ENCODE results near the gene ADAMTSL1.
A peak's percentile ranks its signal among the peaks of the same experiment; 100 is the strongest.

Gene ADAMTSL1

DNA sequence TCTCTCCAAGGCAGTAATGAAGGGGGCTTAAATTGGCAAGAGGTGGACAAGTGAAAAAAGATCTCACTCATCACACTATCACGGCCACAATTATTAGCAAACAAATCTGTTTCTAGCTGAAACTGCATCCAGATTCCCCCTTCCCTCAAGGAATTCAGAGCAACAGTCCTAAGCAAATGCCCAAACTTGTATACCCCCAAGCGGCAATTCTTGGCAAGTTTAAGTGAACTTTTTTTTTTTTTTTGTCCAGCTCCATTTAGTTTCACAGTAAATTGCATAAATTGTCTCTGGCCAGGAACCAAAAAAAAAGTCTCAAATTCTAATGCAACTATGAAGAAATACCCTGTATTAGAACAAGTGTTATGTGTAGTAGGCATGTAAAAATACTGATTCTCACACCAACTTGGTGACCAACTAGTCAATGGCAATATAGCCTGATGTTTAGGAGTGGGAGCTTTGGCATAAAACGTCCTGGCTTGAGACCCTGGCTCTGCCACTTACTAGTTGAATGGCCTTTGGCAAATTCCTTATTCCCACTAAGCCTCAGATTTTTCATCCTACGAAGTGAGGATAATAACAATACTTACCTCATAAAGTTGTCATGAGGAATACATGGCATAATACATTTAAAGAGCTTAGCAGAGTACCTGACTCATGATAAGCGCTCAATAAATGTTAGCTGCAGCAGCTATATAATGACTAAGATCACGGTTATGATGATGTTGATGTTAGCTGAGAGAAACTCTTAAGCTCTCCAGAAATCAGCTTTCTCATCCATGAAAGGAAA is 193.2 kb downstream of the ADAMTSL1 start:
- DNase-seq (ENCODE audit: low read depth): peak; percentile 52

DNA sequence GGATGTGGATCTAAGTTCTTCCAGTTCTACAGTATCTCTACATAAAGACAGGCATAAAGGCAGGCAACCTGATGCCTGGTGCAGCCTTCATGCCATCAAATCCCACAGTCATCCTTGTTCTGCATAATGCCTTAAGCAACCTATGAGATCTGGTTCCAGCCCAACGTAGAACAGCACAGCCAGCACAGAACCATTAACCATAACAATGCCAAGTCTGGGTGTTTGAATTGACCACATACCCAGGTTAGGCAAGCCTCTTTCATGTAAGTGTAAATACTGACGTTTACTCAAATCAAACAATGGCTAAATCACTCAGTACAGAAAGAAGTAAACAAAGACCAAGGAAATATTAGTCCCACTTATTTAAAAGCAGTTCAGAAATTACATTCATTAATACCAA is 195.0 kb downstream of the ADAMTSL1 start:
- DNase-seq (ENCODE audit: low read depth): no peak

DNA sequence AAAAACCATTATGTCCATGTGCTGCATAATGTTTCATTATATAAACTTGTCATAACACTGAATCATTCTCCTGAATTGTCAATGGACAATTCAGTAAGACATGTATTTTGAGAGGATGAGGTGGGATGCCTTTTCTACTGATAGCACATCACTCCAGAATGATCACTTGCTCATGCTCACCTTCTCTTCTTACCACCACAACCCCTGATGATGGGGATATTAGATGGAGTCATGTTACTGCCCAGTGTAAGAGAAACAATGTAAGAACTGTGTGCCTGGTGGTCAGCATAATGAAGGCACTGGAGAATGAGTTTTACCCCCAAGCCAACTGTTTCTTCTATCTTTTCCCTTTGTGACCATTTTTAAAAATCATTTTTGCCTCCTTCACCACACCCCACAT is 198.8 kb downstream of the ADAMTSL1 start:
- DNase-seq (ENCODE audit: low read depth): no peak

DNA sequence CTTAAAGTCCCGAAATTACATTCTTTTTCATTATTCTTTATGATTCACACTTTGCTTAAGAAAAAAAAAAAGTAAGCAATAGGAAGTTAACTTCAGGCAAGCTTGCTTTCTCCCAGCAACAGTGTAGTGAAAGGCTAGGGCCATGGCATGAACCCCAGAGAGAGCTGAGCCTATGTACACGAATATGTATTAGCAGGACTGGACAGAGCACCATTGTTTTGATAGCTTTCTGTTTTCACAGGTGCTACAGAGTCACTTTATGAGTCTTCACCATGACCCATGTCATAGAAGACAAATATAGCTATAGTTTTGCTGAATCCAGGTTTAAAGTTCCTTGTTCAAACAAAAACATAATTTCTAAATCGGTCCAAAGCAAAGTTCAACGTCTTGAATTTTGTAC is 199.2 kb downstream of the ADAMTSL1 start:
- DNase-seq (ENCODE audit: low read depth): no peak

DNA sequence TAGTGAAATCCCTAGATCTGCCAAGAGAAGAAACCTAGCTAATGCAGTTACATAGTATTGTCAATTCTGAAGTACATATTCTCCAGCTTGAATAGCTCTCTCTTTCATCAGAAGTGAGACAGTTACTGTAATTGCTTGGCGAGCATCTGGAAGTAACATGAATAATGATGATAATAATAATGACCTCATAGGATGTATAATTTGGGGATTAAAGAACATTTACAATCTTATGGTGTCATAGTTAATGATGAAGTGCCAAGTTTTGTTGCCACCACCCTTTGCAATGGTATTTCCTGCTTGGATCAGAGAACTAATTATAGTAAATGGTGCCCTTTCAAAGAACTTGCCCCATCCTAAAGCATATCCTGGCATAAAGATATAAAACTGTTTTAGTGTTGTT is 201.4 kb downstream of the ADAMTSL1 start:
- peak; percentile 26 for DNase-seq (ENCODE audit: low read depth)

DNA sequence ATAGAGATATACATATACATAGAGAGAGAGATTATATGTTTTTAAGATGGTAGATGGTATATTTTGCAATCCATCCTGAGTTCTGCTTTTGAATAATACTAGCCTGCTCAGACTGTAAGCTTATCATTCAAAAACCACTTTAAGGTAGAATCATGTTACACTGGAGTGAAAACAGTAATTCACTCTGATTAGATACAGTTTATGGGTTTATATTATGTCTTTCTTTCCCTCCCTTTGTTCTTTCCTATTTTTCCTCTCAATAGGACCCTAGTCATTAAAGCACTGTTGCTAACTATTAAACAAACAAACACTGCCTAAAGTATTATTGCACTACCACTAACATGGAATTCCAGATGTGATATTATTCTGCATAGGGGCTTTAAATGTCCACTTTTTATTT is 202.0 kb downstream of the ADAMTSL1 start:
- no peak for DNase-seq (ENCODE audit: low read depth)

DNA sequence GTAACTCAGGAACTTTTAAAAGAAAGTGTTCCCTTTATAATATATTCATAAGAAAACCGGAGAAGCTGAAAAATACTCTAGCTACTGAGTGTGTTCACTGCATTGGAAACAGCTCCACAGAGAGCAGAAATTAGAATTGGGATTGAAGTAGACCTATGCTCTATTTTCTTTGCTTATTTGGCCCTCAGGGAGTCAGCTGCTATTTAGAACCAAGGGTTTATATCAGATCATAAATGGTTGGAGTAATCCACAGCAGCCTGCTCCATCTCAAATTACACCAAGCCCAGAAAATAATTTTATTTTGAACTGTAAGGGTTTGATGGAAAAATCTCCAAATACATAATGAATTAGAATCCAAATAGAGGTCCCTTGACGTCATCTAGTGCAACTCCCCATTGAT is 202.6 kb downstream of the ADAMTSL1 start:
- no peak for DNase-seq (ENCODE audit: low read depth)

DNA sequence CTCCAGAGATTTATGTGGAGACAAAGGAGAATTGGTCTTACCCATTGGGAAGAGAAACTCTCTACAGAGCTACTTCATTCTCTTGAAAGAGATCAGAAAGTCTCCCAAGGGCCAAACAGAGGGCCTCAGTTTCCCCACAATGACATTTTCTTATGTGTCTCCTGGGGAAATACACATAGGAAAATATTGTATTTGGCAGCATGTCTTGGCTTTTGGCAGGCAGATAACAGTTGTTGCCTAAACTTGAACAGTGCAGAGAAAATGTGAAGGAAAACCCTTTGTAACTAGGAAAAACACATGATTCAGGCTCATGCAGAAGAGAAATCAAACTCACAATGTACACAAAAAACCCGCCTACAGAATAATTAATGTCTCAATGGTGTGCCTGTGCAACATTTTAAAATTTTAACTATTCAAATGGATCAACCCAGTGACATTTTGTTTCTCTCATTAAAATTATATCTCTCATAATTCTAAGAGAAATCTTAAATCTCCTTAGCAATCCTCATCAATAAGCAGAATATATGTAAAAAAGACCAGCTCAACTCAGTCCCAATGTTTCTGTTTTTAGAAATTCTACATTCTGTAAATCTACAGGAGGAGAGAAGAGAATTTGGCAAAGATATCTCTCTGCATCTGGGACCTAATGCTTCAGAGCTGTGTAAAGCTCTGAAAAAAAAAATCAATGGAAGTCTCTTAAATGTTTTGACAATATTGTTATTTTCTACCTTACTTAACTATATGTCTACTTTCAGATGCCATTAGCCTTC is 205.1 kb downstream of the ADAMTSL1 start:
- no peak for DNase-seq (ENCODE audit: low read depth)

DNA sequence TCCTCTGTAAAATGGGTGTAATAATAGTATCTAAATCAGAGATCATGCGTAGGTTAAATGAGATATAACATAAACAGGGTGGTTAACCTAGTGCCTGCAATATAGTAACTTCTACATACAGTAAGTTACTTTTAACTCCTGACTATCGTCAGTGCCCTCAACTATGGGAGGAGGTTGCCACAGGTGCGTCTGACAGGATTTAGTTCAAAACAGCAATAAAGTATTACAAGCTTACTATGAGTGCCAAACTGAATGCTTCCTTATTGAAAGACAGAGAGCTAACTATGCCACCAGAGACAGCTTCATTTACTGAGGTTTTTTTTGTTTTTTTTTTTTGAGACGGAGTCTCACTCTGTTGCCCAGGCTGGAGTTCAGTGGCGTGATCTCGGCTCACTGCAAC is 209.0 kb downstream of the ADAMTSL1 start:
- DNase-seq (ENCODE audit: low read depth): no peak

DNA sequence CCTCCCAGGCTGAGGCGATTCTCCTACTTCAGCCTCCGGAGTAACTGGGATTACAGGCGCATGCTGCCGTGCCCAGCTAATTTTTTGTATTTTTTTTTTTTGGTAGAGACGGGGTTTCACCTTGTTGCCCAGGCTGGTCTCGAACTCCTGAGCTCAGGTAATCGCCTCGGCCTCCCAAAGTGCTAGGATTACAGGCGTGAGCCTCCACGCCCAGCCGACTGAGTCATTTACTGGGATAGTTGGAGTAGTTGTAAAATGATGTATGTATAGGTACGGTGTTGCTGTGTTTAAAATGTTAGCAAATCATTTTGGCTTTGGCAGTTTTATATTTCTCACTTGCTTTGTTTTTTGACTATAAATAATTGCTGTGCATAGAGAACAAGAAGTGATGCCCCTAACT is 209.4 kb downstream of the ADAMTSL1 start:
- no peak for DNase-seq (ENCODE audit: low read depth)

DNA sequence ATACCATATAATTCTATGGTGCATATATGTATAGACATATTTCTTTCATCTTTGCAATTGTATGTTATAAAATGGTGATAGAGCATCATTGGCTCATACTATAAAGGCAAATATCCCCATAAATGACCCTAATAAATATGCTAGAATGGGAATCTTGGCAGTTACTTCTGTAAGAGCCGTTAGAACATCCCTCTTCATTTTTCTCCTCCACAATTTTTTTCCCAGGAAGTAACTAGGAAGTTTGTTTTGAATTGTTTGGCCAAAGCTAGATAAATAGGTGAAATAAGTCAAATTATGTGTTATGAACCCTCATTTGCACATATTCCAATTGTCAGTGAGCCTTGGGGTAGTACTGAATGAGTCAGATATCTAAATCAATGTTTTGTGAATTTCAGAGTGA is 209.9 kb downstream of the ADAMTSL1 start:
- DNase-seq (ENCODE audit: low read depth): no peak

DNA sequence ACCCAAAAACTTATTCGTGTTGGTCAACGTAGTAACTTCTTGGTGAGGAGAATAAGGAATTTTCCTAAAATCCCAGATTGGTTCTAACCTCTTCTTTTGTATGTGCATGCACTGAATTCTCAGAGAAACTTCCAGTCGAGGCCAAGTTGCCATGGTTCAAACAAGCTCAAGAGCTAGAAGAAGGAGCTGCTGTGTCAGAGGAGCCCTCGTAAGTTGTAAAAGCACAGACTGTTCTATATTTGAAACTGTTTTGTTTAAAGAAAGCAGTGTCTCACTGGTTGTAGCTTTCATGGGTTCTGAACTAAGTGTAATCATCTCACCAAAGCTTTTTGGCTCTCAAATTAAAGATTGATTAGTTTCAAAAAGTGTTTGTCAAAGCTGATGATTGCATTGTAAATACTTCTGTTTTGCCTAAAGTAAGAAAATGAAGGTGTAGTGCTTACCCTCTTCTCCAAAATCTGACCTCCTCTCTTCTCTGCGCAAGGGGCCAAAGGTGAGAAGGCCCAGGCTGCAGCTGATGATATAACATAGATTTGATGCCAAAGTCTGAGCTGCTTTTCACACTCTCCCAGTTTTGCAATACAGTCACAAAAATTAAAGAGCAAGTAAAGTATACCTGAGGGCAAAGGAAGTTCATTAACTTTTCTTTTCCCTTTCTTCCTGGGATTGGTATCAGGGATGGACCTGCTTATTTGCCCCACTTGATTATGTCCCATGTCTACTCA is 210.8 kb downstream of the ADAMTSL1 start:
- no peak for DNase-seq (ENCODE audit: low read depth)

DNA sequence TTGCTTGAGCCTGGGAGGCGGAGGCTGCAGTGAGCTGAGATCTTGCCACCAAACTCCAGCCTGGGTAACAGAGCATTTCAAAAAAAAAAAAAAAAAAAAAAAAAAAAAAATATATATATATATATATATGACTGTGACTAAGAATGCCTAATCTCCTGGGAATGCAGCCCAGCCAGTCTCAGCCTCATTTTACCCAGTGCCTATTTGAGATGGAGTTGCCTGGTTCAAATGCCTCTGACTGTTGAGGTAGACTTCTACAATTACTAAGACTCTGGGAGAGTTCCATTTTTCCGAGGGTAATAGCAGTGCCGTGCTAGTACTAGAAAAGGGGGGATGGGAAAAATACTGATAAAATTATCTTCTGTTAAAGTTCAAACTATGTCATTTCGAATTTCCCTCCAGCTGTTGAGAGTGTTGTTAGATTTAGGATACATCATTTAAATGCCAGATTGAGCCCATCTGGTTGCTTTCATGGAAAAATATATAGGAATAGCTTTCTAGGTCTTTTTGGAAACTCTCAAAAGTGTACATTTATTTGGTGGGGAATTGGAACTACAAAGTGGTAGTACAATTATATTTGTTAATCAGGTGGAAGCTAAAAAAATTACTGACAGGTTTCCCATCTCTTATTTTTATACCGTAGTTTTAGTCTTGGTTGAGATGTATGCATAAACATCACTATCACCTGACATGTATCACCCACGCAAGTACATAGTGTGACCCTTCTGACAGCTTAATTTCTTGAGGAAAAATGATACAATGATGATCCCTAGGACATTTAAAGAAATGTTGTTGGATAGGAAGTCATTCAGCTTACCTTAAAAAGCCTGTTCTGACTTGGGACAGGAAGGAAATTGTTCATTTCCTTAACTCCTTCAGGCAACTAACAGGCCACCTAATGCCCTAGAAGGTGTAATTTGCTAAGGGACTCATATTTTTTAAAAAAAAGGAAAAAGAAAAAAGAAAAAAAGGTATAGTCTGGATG is 214.9 kb downstream of the ADAMTSL1 start:
- no peak for DNase-seq (ENCODE audit: low read depth)

DNA sequence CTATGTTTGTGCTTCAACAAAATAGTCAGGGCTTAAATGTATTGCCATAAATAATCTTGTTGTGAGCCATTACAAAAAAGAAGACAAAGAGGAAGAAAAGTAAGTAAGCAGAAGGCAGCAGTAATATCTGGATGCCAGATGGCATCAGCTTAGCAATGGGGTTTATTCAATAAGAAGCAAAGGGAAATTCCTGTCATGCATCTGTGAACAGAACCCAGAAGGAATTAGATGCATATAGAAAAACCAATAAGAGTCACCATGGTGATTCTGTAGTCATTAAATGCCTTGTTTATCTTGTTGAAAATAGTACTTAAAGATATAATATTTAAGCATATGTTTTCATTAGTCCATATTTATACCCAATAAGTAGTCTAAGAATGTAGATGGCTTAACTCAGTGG is 216.0 kb downstream of the ADAMTSL1 start:
- peak; percentile 27 for DNase-seq (ENCODE audit: low read depth)

DNA sequence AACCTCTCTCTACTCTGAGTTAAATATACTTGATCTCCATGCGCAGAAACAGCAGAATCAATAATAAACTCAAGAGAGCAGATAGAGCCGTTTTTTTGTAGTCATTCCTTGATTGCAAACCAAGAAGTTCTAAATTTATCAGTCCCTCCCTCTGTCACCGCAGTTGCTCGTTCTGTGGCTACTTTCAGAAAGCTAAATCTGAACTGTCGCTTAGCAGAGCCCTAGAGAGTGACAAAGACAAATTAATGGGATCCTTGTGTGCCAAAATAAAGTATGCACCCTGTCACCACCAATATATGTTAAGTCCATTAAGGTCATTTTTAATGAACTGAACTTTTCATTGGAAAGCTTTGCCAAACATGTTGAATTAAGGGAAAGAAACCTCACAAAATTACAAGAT is 218.3 kb downstream of the ADAMTSL1 start:
- DNase-seq (ENCODE audit: low read depth): no peak

DNA sequence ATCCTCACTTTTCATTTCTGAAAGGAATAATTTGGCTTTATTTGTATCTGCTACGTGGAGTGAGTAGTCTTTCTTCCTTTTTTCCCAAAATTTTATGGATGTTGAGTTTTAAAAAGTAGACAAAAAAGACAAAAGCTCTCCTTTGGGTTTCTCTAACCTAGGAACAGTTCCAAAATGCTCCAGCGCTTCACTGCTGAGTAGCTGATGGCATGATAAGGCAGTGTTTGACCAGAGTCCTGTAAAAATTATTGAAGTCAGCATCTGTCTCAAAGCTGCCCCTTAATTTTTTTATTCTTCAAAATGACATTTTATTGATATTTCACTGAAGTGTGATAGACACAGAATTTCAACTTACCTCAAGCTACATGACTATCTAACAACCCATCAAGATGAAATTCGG is 219.0 kb downstream of the ADAMTSL1 start:
- no peak for DNase-seq (ENCODE audit: low read depth)

DNA sequence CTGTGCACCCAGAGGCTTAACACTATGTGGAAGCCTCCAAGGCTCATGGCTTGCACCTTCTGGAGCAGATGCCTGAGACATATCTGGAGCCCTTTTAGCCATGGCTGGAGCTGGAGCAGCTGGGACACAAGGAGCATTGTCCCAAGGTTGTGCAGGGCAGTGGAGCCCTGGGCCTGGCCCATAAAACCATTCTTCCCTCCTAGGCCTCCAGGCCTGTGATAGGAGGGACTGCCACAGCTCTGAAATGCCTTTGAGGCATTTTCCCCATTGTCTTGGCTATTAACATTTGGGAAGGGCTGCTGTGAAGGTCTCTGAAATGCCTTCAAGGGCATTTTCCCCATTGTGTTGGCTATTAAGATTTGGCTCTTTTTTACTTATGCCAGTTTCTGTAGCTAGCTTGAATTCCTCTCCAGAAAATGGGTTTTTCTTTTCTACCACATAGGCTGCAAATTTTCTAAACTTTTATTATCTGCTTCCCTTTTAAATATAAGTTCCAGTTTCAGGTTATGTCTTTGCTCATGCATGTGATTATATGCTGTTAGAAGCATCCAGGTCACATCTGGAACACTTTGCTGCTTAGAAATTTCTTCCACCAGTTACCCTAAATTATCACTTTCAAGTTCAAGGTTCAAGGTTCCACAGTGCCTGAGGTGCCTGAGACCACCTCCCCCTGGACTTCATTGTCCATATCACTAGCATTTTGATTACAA is 221.2 kb downstream of the ADAMTSL1 start:
- no peak for DNase-seq (ENCODE audit: low read depth)

DNA sequence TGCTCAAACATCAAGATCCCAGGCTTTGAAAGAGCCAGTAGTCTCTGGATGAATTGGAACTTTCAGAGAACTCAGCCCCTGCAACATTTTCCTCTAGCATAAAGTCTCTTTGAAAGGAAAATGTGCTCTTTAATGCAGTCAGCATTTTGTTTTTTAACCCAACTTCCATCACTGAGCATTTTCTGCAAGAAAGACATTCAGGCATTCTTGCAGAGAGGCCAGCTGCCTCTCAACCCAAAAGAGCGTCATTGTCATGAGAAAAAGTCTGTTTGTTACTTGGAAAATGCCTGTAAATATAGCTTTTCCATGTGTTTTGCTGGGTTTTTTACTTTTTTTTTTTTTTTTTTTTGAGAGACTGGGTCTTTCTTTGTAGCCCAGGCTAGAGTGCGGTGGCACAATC is 225.0 kb downstream of the ADAMTSL1 start:
- DNase-seq (ENCODE audit: low read depth): no peak

DNA sequence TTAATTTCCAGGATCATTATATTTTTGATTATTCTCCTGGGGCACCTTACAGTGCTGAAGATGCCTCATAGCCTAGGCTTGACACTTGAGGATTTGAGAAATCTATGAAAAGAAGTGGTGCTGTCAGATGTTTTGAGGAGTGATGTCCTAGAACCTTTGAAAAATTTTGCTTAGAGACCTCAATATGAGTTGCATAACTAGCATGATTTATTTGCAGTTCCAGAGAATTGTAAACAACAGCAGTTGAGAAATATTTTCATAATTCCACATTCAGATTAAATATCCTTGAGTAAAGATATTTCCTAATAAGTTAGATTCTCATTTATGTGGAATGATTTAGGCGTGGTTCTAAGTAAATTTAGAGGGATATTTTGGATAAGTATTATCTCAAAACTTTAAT is 225.8 kb downstream of the ADAMTSL1 start:
- DNase-seq (ENCODE audit: low read depth): no peak

DNA sequence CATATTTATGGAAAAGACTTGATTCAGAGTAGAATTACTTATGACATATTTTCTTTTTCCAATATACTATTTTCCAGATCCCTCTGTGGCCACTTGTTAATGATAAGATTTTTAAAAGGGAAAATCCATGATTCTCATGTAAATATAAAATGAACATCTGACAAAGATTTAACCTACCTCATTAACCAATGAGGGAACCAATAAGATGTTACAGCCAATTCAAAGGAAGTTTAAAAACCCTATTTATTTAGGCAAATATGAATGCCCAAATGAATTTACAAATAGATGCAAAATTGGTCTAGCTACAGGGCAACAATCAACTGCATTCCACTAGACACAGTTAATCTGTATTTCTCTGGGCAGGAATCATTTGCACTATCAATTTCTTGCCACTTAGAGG is 226.8 kb downstream of the ADAMTSL1 start:
- no peak for DNase-seq (ENCODE audit: low read depth)

Data from EH (cell line).